HG02973 (cell line): ENCODE data around the gene SLC29A3.

ENCODE experiments used
- ATAC-seq: cut with Tn5 transposase; IDR thresholded peaks from one replicate; pipeline ENCODE4 v1.9.1; 2021; ENCODE audit warnings: moderate library complexity; ENCODE audit not compliant: unreplicated experiment

The SLC29A3 gene

DNA sequence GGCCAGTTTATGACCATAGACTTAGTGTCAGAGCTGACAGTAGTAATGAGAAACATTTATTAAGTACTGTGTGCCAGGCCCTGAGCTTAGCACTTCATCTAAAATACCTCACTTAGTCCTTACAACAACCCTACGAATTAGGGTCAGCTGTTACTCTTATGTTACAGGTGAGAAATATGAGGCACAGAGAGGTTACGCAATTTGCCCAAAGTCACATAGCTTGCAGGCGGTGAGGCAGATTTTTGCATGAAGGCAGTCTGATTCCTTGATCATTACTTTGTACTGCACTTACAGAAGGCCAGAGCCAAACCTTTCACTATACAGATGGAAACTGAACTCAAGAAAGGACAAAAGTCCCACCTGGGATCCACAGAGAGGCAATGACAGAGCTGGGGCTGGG lies 87.8 kb downstream of the SLC29A3 start:
- ATAC-seq, result no peak

DNA sequence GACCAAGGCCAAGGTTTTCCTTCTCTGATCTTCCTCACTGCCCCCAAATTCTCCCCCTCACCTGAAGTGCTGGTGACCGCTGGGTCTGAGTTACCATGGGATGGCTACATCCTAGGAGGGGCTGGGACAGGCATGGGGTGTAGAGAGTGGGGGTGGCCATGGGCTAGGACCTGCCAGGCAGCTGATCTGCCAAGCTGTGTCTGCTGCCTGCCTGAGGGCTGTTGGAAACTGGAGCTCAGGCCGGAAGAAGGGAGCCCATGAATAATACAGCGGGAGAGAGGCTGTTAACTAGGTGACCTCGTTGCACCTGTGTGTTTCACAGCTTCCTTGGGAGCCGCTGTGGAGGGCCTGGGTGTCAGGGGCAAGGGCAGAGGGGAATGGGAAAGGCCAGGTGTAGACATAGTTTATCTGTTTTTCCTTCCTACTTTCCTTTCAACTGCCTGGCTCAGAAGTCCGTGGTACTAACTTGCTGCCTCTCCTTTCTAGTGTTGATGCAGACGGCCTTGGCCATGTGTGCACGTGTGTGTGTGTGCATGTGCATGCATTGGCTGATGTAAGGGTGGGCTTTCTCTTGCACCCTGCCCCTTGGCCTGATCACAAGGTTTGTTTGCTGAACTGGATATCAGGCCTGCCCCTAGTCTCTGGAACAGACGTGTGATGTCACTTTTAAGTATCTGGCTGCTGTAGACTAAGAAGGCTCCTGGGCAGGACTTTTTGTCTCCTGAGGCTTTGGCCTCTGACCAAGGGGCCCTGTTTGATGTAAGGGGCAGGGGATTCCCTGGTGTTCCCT lies 89.6 kb downstream of the SLC29A3 start:
- ATAC-seq, result no peak

DNA sequence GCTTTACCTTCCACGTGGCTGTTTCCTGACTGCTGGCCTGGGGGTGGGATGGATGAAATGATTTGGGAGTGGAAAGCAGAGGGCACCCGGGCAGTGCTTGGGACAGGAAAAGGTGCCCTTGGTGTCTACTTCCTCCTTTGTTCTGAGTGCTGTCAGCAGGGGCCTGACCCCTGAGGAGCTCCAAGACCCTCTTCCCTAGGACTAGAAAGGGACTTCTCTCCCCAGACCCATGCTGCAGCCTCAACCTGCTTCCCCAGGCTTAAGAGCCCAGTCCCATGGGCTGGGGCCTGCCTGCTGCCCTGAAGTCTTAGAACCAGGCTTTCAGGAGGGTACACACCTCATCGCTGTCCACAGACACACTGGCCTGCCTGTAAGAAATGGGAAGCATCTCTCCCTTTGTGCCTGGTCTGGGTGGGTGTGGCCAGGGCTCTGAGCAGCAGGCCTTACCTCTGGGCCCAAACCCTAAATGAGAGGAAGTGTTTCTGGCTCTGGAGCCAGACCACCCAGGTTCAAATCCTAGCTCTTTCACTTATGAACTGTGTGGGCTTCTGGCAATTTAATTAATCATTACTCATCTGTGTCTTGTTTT lies 90.6 kb downstream of the SLC29A3 start:
- ATAC-seq, result no peak
